Measurements from ENCODE around the gene SGTA.
A peak's percentile ranks its signal among the peaks of the same experiment; 100 is the strongest.

Gene SGTA

DNA sequence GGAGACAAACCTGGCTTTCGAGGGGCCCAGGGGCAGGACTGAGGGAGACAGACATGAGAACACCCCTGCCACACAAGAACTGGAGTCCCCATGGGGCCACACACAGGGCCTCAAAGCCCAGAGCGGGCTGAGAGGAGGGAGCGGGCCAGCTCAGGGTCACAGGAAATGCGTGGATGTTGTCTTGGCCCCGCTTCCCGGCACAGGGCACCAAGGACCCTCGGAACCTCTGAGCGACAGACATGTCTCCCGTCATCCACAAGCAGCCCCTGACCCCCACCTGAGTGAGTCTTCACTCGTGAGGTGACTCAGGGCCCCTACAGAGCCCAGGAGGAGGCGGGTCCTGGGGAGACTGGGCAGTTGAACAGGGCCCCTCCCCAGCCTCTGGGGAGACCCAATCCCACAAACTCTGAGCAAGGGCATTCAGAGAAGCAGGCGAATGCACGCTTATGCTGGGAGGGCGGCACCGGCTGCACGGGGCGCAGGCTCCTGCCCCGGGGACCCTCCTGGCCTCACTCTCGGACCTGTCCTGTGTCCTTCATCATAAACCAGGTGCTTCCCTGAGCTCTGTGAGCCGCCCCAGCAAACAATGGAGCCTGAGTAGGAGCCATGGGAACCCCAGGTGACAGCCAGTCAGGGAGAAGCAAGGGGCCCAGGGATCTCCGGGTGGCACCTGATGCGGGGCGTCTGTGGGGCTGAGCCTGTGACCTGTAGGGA is 20.1 kb downstream of the SGTA start:
- Mint-ChIP-seq H3K27ac (peak overlapping the region; percentile 56), H3K4me3 (no peak overlapping the region), H3K36me3 (peaks cover 52 to 59% of the 10 kb centered on the region in 2 donors), H3K4me1 (peaks cover 0 to 8% of the 10 kb centered on the region in 2 donors), H3K9me3 (no peaks in the 10 kb centered on the region), H3K27me3 (no peaks in the 10 kb centered on the region)
- ATAC-seq (replicated peaks) (no peak), DNase-seq (no peak)

DNA sequence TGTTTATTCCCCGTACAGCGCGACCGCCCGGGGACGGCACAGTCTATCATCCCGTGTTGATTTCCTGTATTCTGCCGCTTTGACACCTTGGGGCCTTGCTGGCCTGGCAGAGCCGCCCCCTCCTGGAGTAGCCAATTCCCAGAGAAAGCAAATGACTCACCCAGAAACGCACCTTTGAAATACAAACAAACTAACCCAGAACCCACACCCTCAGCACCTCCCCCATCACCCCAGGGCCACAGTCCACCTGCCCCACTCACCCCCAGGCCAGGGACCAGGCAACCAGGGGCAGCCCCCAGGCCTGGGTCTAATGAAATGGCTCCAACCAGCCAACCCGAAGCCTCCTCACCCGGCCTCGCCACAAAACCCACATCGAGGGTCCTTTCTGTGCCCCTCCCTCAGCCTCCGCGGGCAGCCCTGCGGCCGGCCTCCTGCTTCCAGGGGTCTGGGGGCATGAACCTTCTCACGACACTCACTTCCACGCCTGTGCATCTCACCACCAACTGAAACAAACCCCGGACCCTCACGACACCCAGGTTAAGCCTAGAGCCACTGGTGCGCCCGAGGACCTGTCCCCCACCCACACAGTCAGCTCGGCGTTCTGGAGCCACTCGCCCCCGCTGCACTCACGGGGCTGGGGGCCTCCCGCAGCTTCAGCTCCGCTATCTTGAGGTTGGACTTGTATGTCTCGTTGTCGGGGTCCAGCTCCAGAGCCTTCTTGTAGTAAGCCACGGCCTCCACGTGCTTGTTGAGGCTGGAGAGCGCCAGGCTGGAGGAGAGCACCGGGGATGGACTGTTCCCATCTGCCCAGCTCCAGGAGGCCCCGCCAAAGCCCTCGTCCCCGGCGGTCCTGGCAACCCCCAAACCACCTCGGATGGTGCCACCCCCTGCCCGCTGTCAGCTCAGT is 20.9 kb downstream of the SGTA start:
- no peaks in the 10 kb centered on the region for H3K9me3 Mint-ChIP-seq
- H3K4me3 Mint-ChIP-seq, result no peak overlapping the region
- peaks cover 2 to 16% of the 10 kb centered on the region in 2 donors for H3K4me1 Mint-ChIP-seq
- peaks cover 53 to 61% of the 10 kb centered on the region in 2 donors for H3K36me3 Mint-ChIP-seq
- ATAC-seq (replicated peaks) (no peak), DNase-seq (no peak)
- peak overlapping the region; percentile 56 for H3K27ac Mint-ChIP-seq
- no peaks in the 10 kb centered on the region for H3K27me3 Mint-ChIP-seq

DNA sequence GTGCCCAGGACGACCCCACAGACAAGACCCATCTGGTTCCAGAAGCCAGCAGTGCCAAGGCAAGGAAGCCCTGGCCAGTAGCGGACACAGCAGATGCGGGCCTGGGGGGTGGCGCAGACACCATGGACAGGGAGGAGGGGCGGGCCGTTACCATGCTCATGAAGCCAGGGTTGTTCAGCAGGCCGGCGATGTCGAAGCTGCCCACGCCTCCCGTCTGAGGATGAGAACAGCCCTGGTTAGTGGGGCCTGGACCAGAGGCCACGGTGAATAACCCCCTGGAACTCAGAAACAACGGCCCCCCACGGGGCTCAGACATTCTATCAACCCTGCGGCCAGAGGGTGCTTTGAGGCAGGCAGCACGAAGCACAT is 21.8 kb downstream of the SGTA start:
- DNase-seq, result no peak
- no peak for ATAC-seq (replicated peaks)
- H3K36me3 Mint-ChIP-seq, result peaks cover 53 to 58% of the 10 kb centered on the region in 2 donors
- H3K27me3 Mint-ChIP-seq, result no peaks in the 10 kb centered on the region
- no peak overlapping the region for H3K4me3 Mint-ChIP-seq
- no peaks in the 10 kb centered on the region for H3K9me3 Mint-ChIP-seq
- H3K27ac Mint-ChIP-seq, result no peak overlapping the region
- peaks cover 2 to 16% of the 10 kb centered on the region in 2 donors for H3K4me1 Mint-ChIP-seq

DNA sequence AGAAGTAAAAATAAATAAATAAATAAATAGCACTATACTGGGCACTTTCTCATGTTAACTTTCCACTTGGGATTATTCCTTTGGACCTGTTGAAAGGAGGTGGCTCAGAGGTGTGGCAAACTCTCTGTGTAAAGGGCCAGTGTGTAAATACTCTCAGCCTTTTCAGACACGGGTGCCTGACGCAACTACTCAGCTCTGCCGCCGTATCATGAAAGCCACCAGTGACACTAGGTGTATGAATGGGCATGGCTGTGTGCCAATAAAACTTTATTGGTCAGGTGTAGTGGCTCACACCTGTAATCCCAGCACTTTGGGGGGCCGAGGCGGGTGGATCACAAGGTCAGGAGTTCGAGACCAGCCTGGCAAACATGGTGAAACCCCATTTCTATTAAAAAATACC is 23.1 kb downstream of the SGTA start:
- Mint-ChIP-seq H3K4me1 (peaks cover 2 to 16% of the 10 kb centered on the region in 2 donors), H3K4me3 (no peak overlapping the region), H3K27ac (no peak overlapping the region), H3K9me3 (no peaks in the 10 kb centered on the region), H3K36me3 (peaks cover 59 to 67% of the 10 kb centered on the region in 2 donors), H3K27me3 (no peaks in the 10 kb centered on the region)
- no peak for ATAC-seq (replicated peaks)
- no peak for DNase-seq

DNA sequence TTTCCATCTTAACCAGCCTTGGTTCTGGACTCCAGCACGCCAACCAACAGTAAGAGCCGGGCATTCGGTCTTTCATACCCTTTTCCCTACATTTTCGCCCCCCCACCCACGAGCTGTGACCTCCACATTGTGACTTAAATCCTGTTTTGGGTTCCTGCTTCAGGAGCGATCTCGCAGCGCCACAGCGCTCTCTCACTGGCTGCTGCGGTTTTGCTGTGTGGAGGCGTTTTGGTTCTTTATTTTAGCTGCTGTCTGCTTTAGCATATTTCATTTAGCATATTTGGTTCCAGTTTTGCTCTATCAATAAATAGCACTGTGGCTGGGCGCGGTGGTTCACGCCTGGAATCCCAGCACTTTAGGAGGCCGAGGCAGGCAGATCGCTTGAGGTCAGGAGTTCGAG is 23.7 kb downstream of the SGTA start:
- Mint-ChIP-seq H3K27ac (no peak overlapping the region), H3K9me3 (no peaks in the 10 kb centered on the region), H3K4me1 (peaks cover 2 to 16% of the 10 kb centered on the region in 2 donors), H3K36me3 (peaks cover 61 to 70% of the 10 kb centered on the region in 2 donors), H3K27me3 (no peaks in the 10 kb centered on the region), H3K4me3 (no peak overlapping the region)
- peak in 1 of 2 donors; percentile 16 for ATAC-seq (replicated peaks)
- no peak for DNase-seq

DNA sequence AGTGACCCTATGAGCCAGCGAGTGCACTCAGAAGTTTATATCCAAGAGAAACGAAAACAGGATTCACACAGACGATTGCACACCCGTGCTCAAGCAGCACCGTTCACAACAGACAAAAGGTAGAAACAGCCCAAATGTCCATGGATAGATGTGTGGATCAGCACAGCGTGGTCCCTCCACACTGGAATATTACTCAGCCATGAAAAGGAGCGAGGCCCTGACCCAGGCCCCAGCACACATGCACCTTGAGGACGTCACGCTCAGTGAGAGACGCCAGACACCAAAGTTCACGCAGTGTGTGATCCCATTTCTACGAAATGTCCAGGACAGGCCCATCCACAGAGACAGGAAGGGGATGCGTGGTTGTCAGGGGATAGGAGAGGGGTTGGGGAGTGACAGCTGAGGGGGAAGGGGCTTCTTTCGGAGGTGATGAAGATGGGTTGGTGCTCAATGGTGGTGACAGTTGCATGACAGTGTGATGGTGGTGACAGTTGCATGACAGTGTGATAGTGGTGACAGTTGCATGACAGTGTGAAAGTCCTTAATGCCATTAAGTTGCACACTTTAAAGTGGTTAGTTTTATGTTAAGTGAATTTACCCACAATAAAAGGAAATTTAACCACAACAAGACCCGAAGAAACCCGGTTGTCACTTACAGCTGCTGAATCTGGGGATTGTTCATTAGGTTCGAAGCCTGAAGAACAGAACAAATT is 24.3 kb downstream of the SGTA start:
- Mint-ChIP-seq H3K36me3 (peaks cover 65 to 76% of the 10 kb centered on the region in 2 donors), H3K27ac (peak overlapping the region; percentile 20), H3K27me3 (no peaks in the 10 kb centered on the region), H3K4me3 (no peak overlapping the region), H3K9me3 (no peaks in the 10 kb centered on the region), H3K4me1 (peaks cover 2 to 16% of the 10 kb centered on the region in 2 donors)
- ATAC-seq (replicated peaks) (no peak), DNase-seq (no peak)

DNA sequence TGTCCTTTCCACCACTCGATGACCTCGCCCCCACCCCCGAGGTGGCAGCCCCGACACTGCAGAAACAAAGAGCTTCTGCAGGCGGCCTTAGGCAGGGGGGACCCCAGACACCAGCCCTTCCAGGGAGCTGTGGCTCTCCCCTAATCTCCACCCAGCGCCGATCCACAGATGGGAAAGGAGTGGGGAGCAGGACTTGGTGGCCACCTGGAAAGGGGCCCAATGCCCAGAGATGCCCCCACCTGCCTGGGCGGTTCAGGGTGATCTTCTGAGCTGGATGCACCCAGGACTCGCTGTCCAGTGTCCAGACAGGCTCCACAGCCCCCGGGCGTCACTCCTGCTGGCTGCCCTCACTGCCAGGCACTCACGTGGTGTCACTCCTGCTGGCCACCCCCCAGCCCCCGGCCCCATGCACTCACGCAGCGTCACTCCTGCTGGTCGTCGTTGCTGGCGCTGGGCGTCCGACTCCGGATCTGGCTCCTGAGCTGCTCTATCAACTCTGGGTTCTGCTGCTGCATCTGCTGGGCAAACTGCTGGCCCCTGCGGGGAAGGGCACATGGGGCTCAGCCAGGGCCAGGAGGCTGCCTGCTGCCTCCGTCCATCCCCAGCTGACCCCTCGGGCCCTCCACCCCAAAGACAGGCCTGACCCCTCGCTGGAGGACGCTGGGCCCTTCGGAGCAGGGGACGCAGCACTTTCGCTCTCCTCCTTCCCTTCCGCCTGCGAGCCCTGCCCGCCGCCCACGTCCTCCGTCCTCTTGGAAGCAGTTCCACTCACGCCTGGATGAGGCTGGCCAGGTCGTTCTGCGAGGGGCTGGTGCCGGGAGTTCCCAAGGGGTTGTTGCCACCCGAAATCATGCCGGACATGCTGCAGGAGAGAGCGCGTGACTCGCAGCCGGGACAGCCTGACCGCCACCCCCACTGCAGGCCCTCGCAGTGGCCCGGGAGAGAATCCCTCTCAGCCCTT is 25.9 kb downstream of the SGTA start:
- Mint-ChIP-seq H3K4me3 (no peak overlapping the region), H3K36me3 (peaks cover 63 to 77% of the 10 kb centered on the region in 2 donors), H3K4me1 (peaks cover 2 to 13% of the 10 kb centered on the region in 2 donors), H3K9me3 (no peaks in the 10 kb centered on the region), H3K27me3 (no peaks in the 10 kb centered on the region), H3K27ac (peak overlapping the region; percentile 94)
- no peak for ATAC-seq (replicated peaks)
- DNase-seq, result no peak

DNA sequence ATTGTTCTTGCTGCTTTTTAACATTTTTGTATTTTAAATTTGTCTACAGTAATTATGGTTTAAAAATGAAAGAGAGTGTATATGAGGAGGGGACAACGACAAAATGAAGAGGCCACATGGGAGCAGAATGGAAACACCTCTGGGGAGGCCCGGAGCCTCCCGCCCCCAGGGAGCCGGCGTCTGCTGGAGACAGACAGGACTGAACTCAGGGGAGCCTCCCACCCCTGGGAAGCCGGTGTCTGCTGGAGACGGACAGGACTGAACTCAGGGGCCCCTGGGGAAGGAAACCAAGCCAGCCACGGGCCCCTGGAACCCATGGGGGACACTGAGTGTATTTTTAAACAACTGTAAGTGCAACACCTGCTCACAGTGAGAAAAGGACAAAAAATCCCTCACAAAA is 26.6 kb downstream of the SGTA start:
- H3K36me3 Mint-ChIP-seq, result peaks cover 59 to 72% of the 10 kb centered on the region in 2 donors
- no peaks in the 10 kb centered on the region for H3K27me3 Mint-ChIP-seq

DNA sequence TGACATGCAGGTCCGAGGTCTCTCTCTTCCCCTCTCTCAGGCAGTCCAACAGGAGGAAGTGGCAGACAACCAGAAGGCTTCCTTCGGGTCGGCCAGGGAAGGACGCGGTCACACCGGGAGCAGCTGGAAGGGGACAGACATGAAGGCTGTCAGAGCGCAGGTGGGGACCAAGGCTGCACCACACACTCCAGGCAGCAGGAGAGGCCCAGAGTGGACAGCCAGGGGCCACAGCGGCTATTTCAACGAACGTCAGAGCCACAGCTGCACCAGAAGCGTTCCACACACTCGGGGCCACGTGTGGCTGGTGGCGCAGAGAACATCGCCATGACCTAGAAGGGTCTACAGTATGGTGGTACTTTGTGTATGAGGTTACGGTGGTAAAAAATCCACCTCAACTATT is 27.3 kb downstream of the SGTA start:
- Mint-ChIP-seq H3K4me1 (peaks cover 2 to 9% of the 10 kb centered on the region in 2 donors), H3K9me3 (no peaks in the 10 kb centered on the region), H3K4me3 (no peak overlapping the region), H3K27ac (peak overlapping the region; percentile 81), H3K27me3 (no peaks in the 10 kb centered on the region), H3K36me3 (peaks cover 57 to 70% of the 10 kb centered on the region in 2 donors)
- no peak for DNase-seq
- no peak for ATAC-seq (replicated peaks)

More for the DNA sequence above, 26.6 kb downstream of the SGTA start:
- no peak for DNase-seq
- Mint-ChIP-seq H3K27ac (no peak overlapping the region), H3K4me1 (peaks cover 2 to 9% of the 10 kb centered on the region in 2 donors), H3K4me3 (no peak overlapping the region), H3K9me3 (no peaks in the 10 kb centered on the region)
- ATAC-seq (replicated peaks), result peak in 1 of 2 donors; percentile 10

DNA sequence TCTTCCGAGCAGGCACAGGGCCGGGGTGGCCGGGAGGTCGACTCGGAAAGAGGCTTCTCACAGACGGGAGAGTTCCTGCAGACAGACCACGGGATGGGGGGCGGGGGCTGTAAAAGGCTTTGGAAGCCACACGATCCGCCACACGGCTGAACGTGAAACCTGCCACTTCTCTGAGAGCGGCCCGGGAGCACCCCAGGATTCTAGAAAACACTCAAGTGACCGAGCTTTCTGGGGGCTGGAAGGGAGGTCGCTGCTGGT is 27.7 kb downstream of the SGTA start:
- H3K36me3 Mint-ChIP-seq, result peaks cover 54 to 67% of the 10 kb centered on the region in 2 donors
- no peaks in the 10 kb centered on the region for H3K27me3 Mint-ChIP-seq
- no peak overlapping the region for H3K4me3 Mint-ChIP-seq
- H3K9me3 Mint-ChIP-seq, result no peaks in the 10 kb centered on the region
- no peak for ATAC-seq (replicated peaks)
- peaks cover 2 to 9% of the 10 kb centered on the region in 2 donors for H3K4me1 Mint-ChIP-seq
- DNase-seq, result no peak
- peak overlapping the region; percentile 81 for H3K27ac Mint-ChIP-seq

DNA sequence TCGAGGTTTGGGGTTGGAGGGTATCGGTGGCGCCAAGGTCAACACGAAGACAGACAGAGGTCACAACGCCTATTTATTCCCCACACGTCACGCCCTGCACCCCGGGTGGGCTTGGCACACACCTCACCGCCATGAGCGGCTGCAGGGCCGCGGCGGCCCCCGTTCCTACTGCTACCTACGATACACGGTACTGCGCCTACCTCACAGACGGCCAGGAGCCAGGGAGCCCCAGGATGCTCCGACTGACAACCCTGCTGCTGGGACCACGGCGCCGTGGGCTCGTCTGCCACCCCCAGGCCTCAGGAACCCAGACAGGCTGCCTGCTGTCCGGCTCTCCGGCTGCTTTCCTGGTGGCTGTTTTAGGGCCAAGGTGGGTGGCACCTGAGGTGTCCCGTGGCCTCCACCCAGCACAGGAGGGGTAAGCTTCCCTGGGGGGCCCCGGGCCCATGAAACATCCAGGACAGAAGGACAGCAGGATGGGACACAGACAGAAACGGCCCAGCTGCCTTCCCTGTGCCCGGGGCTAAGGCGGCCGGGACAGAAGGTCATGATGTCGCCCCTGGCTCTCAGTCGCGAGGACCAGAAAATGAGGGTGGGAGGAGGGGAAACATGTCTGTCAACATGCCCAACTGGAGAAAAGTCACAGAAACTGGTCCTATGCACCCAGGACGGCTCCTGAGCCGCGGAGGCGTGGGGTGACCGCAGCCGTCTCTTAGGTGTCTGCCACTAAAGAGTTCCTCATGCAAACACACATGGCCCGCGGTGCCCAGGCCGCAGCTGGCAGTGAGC is 28.2 kb downstream of the SGTA start:
- Mint-ChIP-seq H3K27ac (peak overlapping the region; percentile 20), H3K36me3 (peaks cover 54 to 63% of the 10 kb centered on the region in 2 donors), H3K9me3 (no peaks in the 10 kb centered on the region), H3K27me3 (no peaks in the 10 kb centered on the region), H3K4me3 (no peak overlapping the region), H3K4me1 (peaks cover 2 to 9% of the 10 kb centered on the region in 2 donors)
- ATAC-seq (replicated peaks) (no peak), DNase-seq (no peak)

DNA sequence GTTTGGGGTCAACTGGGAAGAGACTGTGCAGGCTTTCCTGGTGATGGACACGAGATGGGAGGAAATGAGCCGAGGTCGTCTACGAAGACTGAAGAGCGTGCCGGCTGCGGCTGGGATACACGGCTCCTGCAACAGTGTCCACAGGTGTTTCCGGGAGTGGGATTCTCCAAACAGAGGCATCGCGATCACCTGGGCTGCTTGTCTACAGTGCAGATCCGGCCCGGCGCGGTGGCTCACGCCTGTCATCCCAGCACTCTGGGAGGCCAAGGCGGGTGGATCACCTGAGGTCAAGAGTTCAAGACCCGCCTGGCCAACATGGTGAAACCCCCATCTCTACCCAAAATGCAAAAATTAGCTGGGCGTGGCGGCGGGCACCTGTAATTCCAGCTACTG is 31.6 kb downstream of the SGTA start:
- Mint-ChIP-seq H3K36me3 (peaks cover 33 to 38% of the 10 kb centered on the region in 2 donors), H3K27ac (no peak overlapping the region), H3K27me3 (no peaks in the 10 kb centered on the region), H3K4me1 (peaks cover 3 to 15% of the 10 kb centered on the region in 2 donors), H3K9me3 (no peaks in the 10 kb centered on the region), H3K4me3 (no peak overlapping the region)
- DNase-seq (no peak), ATAC-seq (replicated peaks) (no peak)

DNA sequence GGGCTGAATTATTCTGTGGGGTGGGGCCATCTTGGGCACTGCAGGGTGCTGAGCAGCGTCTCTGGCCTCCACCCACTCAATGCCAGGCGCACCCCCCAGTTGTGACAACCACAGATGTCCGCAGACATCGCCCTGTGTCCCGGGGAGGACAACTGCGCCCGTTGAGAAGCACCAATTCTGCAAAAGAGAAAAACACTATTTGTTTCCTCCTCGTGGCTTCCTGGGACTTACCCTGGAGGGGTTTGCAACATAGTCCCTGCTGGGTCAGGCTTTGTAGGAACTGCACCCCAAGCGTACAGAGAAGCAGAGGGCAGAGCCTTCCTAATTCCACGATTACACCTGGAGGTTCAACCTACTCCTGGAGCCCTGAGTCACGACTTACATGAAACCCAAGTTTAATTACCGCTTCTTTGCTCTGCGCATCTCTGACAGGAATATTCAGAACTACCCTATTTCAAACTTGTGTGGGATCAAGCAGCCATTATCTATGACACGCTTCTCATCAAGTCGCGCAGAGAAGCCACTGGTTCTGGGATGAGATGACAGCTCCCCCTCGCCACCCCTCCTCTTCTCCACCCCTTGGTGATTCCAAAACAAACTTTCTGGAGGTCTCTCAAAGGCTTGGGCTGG is 32.1 kb downstream of the SGTA start:
- Mint-ChIP-seq H3K4me1 (peaks cover 3 to 15% of the 10 kb centered on the region in 2 donors), H3K4me3 (no peak overlapping the region), H3K9me3 (no peaks in the 10 kb centered on the region), H3K27ac (no peak overlapping the region), H3K36me3 (peaks cover 28 to 33% of the 10 kb centered on the region in 2 donors), H3K27me3 (no peaks in the 10 kb centered on the region)
- DNase-seq (no peak), ATAC-seq (replicated peaks) (no peak)
